HL-60 (cell line): ENCODE data around the gene MTHFD2.

ENCODE experiments used
- DNase-seq, 2 experiments: peaks; one replicate each; pipeline ENCODE4 v3.0.0-alpha.2; 2010 to 2020; ENCODE audit warnings: low read depth in 1 of 2, low spot score in 1 of 2
- H3K27ac ChIP-seq: fragments of 250-450 bp; sonication (Bioruptor Pico); replicated peaks from 2 replicates; pipeline ENCODE4 v1.5.1; 2020; ENCODE audit warnings: mild to moderate bottlenecking, moderate library complexity
- H3K27me3 ChIP-seq: fragments of 250-450 bp; sonication (Bioruptor Pico); 2 replicates; pipeline ENCODE4 v1.5.1; 2021; ENCODE audit warnings: mild to moderate bottlenecking, moderate library complexity; ENCODE audit not compliant: insufficient read depth, poor library complexity, severe bottlenecking
- H3K4me3 ChIP-seq: replicated peaks from 2 replicates; pipeline ENCODE4 v1.5.1; 2011; ENCODE audit warnings: mild to moderate bottlenecking, control low read depth, low read length; ENCODE audit not compliant: insufficient read depth
- GABPA ChIP-seq: IDR thresholded peaks from 2 replicates; pipeline ENCODE4 v1.6.1; 2012; ENCODE audit warnings: low read depth
- POLR2AphosphoS5 ChIP-seq: IDR thresholded peaks from 2 replicates; pipeline ENCODE4 v1.6.1; 2012; ENCODE audit warnings: low read depth
- SPI1 ChIP-seq: IDR thresholded peaks from 2 replicates; pipeline ENCODE4 v1.6.1; 2012; ENCODE audit warnings: low read depth, mild to moderate bottlenecking, borderline replicate concordance
- TF ChIP-seq, protein P1 (sequence below): IDR thresholded peaks from 2 replicates; pipeline ENCODE4 v1.6.1; 2012; ENCODE audit warnings: low read depth; ENCODE audit not compliant: insufficient replicate concordance
- TF ChIP-seq, protein P2 (sequence below): IDR thresholded peaks from one replicate; pipeline ENCODE4 v1.5.1; 2011; ENCODE audit warnings: low read length, control low read depth, inconsistent platforms; ENCODE audit not compliant: insufficient read depth

MTHFD2 gene

DNA sequence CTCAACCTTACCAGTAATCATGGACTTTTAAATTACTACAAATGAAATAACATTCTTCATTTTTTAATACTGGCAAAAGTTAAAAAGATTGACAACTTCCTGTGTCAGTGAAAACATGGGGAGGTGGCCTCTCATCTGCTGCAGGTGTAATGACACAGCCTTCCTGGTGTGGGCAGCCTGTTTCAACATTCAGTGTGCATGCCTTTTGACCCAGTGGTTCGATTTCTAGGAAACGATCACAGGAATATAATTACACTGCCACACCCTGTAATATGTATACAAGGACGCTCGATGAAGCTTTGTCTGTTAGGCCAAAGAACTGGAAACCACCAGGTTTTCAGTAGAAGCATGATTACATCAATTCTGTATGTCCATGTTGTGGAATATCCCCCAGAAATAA lies 68.7 kb downstream of the MTHFD2 start:
- H3K4me3 ChIP-seq: no peak overlapping the region
- TF ChIP-seq GABPA (no peak), POLR2AphosphoS5 (no peak), SPI1 (no peak)
- TF ChIP-seq, protein P1, sequence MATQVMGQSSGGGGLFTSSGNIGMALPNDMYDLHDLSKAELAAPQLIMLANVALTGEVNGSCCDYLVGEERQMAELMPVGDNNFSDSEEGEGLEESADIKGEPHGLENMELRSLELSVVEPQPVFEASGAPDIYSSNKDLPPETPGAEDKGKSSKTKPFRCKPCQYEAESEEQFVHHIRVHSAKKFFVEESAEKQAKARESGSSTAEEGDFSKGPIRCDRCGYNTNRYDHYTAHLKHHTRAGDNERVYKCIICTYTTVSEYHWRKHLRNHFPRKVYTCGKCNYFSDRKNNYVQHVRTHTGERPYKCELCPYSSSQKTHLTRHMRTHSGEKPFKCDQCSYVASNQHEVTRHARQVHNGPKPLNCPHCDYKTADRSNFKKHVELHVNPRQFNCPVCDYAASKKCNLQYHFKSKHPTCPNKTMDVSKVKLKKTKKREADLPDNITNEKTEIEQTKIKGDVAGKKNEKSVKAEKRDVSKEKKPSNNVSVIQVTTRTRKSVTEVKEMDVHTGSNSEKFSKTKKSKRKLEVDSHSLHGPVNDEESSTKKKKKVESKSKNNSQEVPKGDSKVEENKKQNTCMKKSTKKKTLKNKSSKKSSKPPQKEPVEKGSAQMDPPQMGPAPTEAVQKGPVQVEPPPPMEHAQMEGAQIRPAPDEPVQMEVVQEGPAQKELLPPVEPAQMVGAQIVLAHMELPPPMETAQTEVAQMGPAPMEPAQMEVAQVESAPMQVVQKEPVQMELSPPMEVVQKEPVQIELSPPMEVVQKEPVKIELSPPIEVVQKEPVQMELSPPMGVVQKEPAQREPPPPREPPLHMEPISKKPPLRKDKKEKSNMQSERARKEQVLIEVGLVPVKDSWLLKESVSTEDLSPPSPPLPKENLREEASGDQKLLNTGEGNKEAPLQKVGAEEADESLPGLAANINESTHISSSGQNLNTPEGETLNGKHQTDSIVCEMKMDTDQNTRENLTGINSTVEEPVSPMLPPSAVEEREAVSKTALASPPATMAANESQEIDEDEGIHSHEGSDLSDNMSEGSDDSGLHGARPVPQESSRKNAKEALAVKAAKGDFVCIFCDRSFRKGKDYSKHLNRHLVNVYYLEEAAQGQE: no peak
- TF ChIP-seq, protein P2, sequence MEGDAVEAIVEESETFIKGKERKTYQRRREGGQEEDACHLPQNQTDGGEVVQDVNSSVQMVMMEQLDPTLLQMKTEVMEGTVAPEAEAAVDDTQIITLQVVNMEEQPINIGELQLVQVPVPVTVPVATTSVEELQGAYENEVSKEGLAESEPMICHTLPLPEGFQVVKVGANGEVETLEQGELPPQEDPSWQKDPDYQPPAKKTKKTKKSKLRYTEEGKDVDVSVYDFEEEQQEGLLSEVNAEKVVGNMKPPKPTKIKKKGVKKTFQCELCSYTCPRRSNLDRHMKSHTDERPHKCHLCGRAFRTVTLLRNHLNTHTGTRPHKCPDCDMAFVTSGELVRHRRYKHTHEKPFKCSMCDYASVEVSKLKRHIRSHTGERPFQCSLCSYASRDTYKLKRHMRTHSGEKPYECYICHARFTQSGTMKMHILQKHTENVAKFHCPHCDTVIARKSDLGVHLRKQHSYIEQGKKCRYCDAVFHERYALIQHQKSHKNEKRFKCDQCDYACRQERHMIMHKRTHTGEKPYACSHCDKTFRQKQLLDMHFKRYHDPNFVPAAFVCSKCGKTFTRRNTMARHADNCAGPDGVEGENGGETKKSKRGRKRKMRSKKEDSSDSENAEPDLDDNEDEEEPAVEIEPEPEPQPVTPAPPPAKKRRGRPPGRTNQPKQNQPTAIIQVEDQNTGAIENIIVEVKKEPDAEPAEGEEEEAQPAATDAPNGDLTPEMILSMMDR: no peak
- no peaks in the 10 kb centered on the region for H3K27me3 ChIP-seq
- H3K27ac ChIP-seq: no peak overlapping the region
- DNase-seq: no peak
